Suprapubic skin (tissue), 4 donors: Measurements from ENCODE around the gene RMDN2.

Experiments
- CTCF ChIP-seq, 2 donors: fragments of 200-600 bp in 1 of 2; fragments of 450-650 bp in 1 of 2; sonication (generic) in 1 of 2; IDR thresholded peaks; one replicate each; pipeline ENCODE4 v1.5.1; 2016 to 2019; ENCODE audit warnings: antibody characterized with exemption in 2 of 2, mild to moderate bottlenecking in 1 of 2, moderate library complexity in 1 of 2
- EP300 ChIP-seq: sonication (generic); formaldehyde crosslinking; IDR thresholded peaks from one replicate; pipeline ENCODE4 v1.6.1; 2017; ENCODE audit warnings: antibody characterized with exemption
- POLR2A ChIP-seq, 2 donors: fragments of 450-650 bp; IDR thresholded peaks; one replicate each; pipeline ENCODE4 v1.6.1; 2017; ENCODE audit warnings: antibody characterized with exemption in 2 of 2, mild to moderate bottlenecking in 2 of 2, moderate library complexity in 2 of 2
- POLR2AphosphoS5 ChIP-seq, 3 donors: sonication (generic); formaldehyde crosslinking; IDR thresholded peaks; one replicate each; pipeline ENCODE4 v1.6.1; 2017; ENCODE audit warnings: antibody characterized with exemption in 3 of 3

- TF ChIP-seq POLR2A (IDR thresholded peaks at IDR 0.05): no peak
- no peak for TF ChIP-seq CTCF (IDR thresholded peaks at IDR 0.05)
- no peak for TF ChIP-seq POLR2AphosphoS5 (IDR thresholded peaks at IDR 0.05)
- TF ChIP-seq EP300: no peak
These were observed 9.3 kb upstream of the RMDN2 start for GRCh38 chr2:37915773-37916172.
